IPS-20b (cell line): ENCODE measurements around the gene MUC4.
"Not testable (repeated sequence)": the region's sequence is repeated elsewhere in the genome, so short reads cannot be mapped to it uniquely, and the experiment has no call there.

Source experiments
- H3K27ac ChIP-seq: one replicate; pipeline ENCODE4 v1.5.1; 2013; ENCODE audit warnings: low read length
- H3K27me3 ChIP-seq: 2 replicates; pipeline ENCODE4 v1.6.1; 2013; ENCODE audit warnings: mild to moderate bottlenecking, low read length, inconsistent platforms; ENCODE audit not compliant: insufficient read depth
- H3K36me3 ChIP-seq: 2 replicates; pipeline ENCODE4 v1.6.1; 2013; ENCODE audit warnings: low read depth, mild to moderate bottlenecking, inconsistent platforms, low read length, moderate library complexity; ENCODE audit not compliant: insufficient read depth
- H3K4me1 ChIP-seq: 2 replicates; pipeline ENCODE4 v1.6.1; 2013; ENCODE audit warnings: mild to moderate bottlenecking, control low read depth, inconsistent platforms, low read length, moderate library complexity; ENCODE audit not compliant: insufficient read depth
- H3K4me3 ChIP-seq: 2 replicates; pipeline ENCODE4 v1.5.1; 2013; ENCODE audit warnings: mild to moderate bottlenecking, low read length, inconsistent platforms
- H3K9ac ChIP-seq: 2 replicates; pipeline ENCODE4 v1.6.1; 2013; ENCODE audit warnings: low read depth, mild to moderate bottlenecking, inconsistent platforms, low read length, moderate library complexity
- H3K9me3 ChIP-seq: 2 replicates; pipeline ENCODE4 v1.6.1; 2013; ENCODE audit warnings: mild to moderate bottlenecking, low read depth, low read length, inconsistent platforms; ENCODE audit not compliant: insufficient read depth

The MUC4 gene

GRCh38 chr3:195818301-195818700, 6.6 kb upstream of the MUC4 start:
- Histone ChIP-seq H3K4me1 (no peaks in the 10 kb centered on the region), H3K27me3 (no peaks in the 10 kb centered on the region), H3K9ac (no peak overlapping the region), H3K4me3 (no peak overlapping the region), H3K9me3 (no peaks in the 10 kb centered on the region), H3K27ac (no peak overlapping the region), H3K36me3 (no peaks in the 10 kb centered on the region)

- no peak overlapping the region for H3K9ac ChIP-seq
- no peak overlapping the region for H3K4me3 ChIP-seq
- H3K9me3 ChIP-seq = no peaks in the 10 kb centered on the region
- no peaks in the 10 kb centered on the region for H3K4me1 ChIP-seq
- H3K27ac ChIP-seq = no peak overlapping the region
- H3K27me3 ChIP-seq = no peaks in the 10 kb centered on the region
- H3K36me3 ChIP-seq = no peaks in the 10 kb centered on the region
These were observed 5.9 kb upstream of the MUC4 start for GRCh38 chr3:195817578-195818135.

- not testable (repeated sequence) for H3K36me3 ChIP-seq, H3K27ac ChIP-seq, H3K9ac ChIP-seq, H3K4me1 ChIP-seq, H3K9me3 ChIP-seq, H3K27me3 ChIP-seq, H3K4me3 ChIP-seq
These were observed 4.7 kb upstream of the MUC4 start for GRCh38 chr3:195816276-195816913.

GRCh38 chr3:195815169-195815771, 3.5 kb upstream of the MUC4 start:
- Histone ChIP-seq H3K9ac (no peak overlapping the region), H3K9me3 (no peaks in the 10 kb centered on the region), H3K27ac (no peak overlapping the region), H3K36me3 (no peaks in the 10 kb centered on the region), H3K4me3 (no peak overlapping the region), H3K27me3 (no peaks in the 10 kb centered on the region; the same call in 1 of the 2 replicates), H3K4me1 (peaks cover 3% of the 10 kb centered on the region; the same call in 1 of the 2 replicates)

- H3K4me3 ChIP-seq = no peak overlapping the region
- peaks cover 4% of the 10 kb centered on the region; the same call in 1 of the 2 replicates for H3K4me1 ChIP-seq
- no peak overlapping the region for H3K27ac ChIP-seq
- H3K36me3 ChIP-seq = no peaks in the 10 kb centered on the region
- no peaks in the 10 kb centered on the region for H3K9me3 ChIP-seq
- no peak overlapping the region for H3K9ac ChIP-seq
- no peaks in the 10 kb centered on the region; the same call in 1 of the 2 replicates for H3K27me3 ChIP-seq
These were observed 2.3 kb upstream of the MUC4 start for GRCh38 chr3:195813916-195814640.

GRCh38 chr3:195812366-195812765, 637 bp upstream of the MUC4 start:
- Histone ChIP-seq H3K9me3 (no peaks in the 10 kb centered on the region), H3K27ac (no peak overlapping the region), H3K4me1 (peaks cover 10% of the 10 kb centered on the region), H3K9ac (no peak overlapping the region), H3K27me3 (no peaks in the 10 kb centered on the region; the same call in 1 of the 2 replicates), H3K36me3 (no peaks in the 10 kb centered on the region), H3K4me3 (no peak overlapping the region)

- Histone ChIP-seq H3K4me1 (peaks cover 10% of the 10 kb centered on the region), H3K9me3 (no peaks in the 10 kb centered on the region), H3K4me3 (no peak overlapping the region), H3K27ac (no peak overlapping the region), H3K27me3 (no peaks in the 10 kb centered on the region; the same call in 1 of the 2 replicates), H3K9ac (no peak overlapping the region), H3K36me3 (no peaks in the 10 kb centered on the region)
These were observed 1.3 kb downstream of the MUC4 start for GRCh38 chr3:195810455-195810845.

GRCh38 chr3:195809796-195810454, 1.8 kb downstream of the MUC4 start:
- Histone ChIP-seq H3K9ac (no peak overlapping the region), H3K27me3 (no peaks in the 10 kb centered on the region; the same call in 1 of the 2 replicates), H3K36me3 (no peaks in the 10 kb centered on the region), H3K9me3 (no peaks in the 10 kb centered on the region), H3K27ac (no peak overlapping the region), H3K4me3 (no peak overlapping the region), H3K4me1 (peaks cover 10% of the 10 kb centered on the region)

GRCh38 chr3:195809291-195809785, 2.4 kb downstream of the MUC4 start:
- Histone ChIP-seq H3K9me3 (no peaks in the 10 kb centered on the region), H3K27me3 (no peaks in the 10 kb centered on the region; the same call in 1 of the 2 replicates), H3K27ac (no peak overlapping the region), H3K36me3 (no peaks in the 10 kb centered on the region), H3K4me3 (no peak overlapping the region), H3K9ac (no peak overlapping the region), H3K4me1 (peaks cover 10% of the 10 kb centered on the region)

- Histone ChIP-seq H3K27ac (no peak overlapping the region), H3K36me3 (no peaks in the 10 kb centered on the region), H3K27me3 (no peaks in the 10 kb centered on the region; the same call in 1 of the 2 replicates), H3K4me1 (peaks cover 10% of the 10 kb centered on the region), H3K9ac (no peak overlapping the region), H3K9me3 (no peaks in the 10 kb centered on the region), H3K4me3 (no peak overlapping the region)
These were observed 2.9 kb downstream of the MUC4 start for GRCh38 chr3:195808741-195809290.

GRCh38 chr3:195807681-195808121, 4.0 kb downstream of the MUC4 start:
- H3K4me1 ChIP-seq = peaks cover 10% of the 10 kb centered on the region
- H3K9me3 ChIP-seq = no peaks in the 10 kb centered on the region
- H3K36me3 ChIP-seq = no peaks in the 10 kb centered on the region
- no peak overlapping the region for H3K27ac ChIP-seq
- H3K27me3 ChIP-seq = no peaks in the 10 kb centered on the region; the same call in 1 of the 2 replicates
- no peak overlapping the region for H3K4me3 ChIP-seq
- no peak overlapping the region for H3K9ac ChIP-seq
